GM18505 (cell line): ENCODE measurements around the gene AMH.
A peak's percentile ranks its signal among the peaks of the same experiment; 100 is the strongest.

Experiments
- ATAC-seq: cut with Tn5 transposase; IDR thresholded peaks from one replicate; pipeline ENCODE4 v1.9.1; 2021; ENCODE audit not compliant: unreplicated experiment
- POLR2A ChIP-seq: IDR thresholded peaks from 4 replicates; pipeline ENCODE4 v1.6.1; 2011; ENCODE audit warnings: borderline replicate concordance; ENCODE audit not compliant: insufficient read depth, insufficient read length; ENCODE audit errors: extremely low read depth

The AMH gene

DNA sequence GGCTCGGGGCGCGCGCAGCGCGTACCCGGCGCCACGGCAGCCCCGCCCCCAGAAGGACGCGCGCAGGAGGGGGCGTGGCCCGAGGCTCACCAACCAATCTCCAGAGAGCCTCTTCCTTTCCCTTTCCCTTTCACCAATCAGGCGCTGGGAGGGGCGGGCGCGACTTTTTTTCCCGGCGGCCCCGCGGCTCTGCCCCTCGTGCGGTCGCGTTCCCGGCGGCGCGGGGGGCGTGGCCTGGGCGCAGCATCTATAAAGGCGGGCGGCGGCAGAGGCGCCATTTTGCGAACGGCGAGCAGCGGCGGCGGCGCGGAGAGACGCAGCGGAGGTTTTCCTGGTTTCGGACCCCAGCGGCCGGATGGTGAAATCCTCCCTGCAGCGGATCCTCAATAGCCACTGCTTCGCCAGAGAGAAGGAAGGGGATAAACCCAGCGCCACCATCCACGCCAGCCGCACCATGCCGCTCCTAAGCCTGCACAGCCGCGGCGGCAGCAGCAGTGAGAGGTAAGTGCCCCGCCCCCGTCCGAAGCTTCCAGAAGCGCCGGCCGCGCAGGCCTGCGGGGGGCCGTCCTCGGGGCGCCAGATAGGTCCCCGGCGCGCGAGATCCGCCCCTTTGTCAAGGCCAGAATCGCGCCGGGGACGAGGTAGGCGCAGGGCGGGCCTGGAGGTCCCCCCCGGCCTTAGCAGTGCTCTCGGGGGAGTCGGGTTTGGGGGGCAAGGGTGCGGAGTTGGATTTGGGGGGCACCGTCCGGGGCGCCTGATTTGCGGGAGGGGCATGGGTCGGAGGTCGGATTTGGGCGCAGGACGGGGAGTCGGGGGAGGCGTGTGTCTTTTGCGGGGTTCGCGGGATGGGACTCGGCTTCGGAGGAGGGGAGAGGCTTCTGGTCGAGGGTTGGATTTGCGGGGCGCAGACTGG, 20.4 kb downstream of the AMH start:
- peak; percentile 100 for TF ChIP-seq POLR2A
- ATAC-seq, result peak; percentile 56

DNA sequence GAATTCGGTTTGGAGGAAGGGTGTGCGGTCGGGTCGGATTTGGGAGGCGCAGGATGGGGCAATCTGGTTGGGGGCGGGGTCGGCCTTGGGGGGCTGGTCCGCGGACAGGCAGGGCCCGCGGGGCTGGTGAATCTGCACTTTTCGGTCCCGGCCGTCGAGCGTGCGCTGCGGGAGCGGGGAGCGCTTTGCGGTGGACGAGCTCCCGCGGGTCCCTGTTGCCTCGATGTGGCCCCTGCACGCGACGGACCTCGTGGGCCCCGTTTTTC, 21.0 kb downstream of the AMH start:
- peak; percentile 36 for TF ChIP-seq POLR2A
- no peak for ATAC-seq

DNA sequence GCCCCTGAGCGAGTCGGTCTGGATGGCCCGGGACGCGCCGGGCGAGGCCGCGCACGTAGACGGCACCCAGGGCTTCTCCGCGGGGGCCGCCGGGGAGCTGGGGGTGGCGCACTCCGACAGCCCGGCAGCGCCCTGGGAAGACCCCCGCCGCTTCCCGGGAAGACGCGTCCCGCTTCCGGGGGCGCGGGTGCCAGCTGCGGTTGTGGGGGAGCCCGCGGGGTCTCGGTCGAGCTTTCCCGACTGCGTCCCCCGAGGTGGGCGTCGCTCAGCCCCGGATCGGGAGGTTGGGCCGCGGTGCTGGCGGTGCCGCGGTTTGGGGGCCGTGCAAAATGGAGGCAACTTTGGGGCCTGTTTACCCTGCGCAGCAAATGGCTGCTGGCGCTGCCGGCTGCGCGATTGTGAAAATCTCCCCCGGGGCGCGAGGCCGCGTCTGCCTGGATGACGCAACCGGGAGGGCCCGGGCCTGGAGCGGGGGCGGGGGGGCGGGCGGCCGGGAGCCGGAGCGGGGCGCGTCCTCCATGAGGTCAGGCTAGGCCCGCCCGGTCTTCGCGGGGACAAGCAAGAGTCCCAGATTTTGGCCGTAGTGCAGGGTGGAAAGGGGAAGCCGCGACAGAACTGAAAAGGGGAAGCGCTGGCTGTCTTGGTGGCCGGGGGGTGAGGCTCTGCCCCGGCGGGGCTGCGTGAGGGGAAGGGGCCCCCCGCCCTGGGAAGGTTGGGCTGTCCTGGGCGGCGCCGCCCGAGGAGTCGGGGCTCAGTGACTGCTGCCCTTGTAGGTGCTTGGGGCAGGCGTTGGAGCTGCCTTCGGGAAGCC, 21.5 kb downstream of the AMH start:
- TF ChIP-seq POLR2A, result peak; percentile 65
- ATAC-seq, result no peak

DNA sequence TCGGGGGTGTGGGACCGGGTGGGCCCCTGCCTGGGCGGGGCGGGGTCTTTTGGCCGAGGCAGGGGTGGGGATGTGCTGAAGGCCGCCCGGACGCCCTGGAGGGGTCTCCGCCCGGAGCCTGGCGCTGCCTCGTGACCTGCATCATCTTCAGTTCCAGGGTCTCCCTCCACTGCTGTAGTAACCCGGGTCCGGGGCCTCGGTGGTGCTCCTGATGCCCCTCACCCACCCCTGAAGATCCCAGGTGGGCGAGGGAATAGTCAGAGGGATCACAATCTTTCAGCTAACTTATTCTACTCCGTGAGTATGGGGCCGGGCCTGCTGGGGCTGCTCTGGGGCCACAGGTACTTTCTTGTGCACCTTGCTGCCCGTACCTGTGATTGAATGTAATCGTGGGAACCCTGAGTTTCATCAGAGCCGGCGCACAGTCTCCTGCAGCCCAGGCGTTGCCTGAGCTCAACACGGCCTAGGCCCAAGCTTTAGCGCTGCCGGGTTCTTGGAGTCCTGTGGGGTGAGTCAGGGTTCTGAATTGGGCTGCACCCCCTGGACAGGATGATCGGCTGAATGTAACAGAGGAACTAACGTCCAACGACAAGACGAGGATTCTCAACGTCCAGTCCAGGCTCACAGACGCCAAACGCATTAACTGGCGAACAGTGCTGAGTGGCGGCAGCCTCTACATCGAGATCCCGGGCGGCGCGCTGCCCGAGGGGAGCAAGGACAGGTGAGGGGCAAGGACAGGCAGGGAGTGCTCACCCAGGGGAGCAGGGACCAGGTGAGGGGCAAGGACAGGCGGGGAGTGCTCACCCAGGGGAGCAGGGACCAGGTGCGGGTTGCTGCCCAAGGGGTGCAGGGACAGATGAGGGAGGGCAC, 22.3 kb downstream of the AMH start:
- TF ChIP-seq POLR2A, result no peak
- ATAC-seq, result no peak

DNA sequence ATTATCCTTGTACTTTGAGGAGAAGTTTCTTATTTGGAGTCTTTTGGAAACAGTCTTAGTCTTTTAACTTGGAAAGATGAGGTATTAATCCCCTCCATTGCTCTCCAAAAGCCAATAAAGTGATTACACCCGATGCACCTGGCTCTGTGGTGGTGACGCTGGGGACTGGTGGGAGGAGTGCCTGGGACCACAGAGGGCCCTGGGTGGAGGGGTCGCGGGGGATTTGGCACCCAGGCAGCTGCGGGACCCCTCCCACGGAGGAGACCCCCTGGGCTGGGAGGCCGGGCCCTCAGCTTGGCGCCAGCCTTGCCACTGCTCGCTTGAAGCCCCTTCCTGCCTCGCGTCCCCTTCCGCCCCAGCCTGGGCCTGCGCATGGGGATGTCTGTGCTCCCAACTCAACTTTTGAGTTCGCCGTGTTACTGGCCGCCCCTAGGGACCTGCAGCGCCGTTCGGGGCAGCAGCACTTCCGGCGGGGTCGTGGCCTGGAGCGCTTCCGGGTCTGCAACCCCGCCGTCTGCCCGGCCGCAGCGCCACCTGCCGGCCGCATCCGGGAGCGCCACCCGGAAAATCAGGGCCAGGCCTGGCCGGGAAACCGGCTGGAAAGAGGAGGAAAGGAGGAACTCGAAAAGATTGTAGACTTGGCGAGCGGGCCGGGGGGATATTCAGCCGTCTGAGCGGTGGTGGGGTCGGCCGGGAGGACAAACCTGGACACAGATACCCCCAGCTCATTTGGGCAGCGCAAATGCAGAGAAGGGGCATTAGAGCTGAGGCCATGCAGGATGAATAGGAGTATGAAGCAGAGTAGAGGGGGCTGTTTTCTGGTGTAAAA, 24.4 kb downstream of the AMH start:
- no peak for ATAC-seq
- peak; percentile 34 for TF ChIP-seq POLR2A

DNA sequence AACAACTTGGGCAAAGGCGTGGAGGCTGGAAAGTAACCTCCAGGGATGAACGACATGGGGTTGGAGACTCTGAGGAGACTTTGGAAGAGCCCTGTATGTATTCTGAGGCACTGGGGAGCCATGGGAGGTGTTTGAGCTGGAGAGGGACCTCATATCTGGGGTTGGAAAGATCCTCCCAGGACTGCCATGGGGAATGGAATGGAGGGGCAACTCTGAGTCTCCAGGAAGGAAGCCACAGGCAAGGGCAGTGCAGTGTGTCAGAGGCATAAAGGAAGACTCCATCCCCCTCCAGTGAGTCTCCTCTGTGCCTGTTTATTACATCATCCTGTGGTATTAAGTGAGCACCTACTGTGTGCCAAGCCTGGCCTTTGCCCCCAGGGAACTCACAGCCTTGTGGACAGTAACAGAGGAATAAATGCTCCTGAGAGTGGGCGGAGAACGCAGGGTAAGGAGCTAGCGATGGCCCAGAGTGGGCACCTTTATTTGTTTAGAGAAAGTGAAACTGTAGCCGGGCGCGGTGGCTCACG, 25.1 kb downstream of the AMH start:
- no peak for ATAC-seq
- TF ChIP-seq POLR2A, result no peak

DNA sequence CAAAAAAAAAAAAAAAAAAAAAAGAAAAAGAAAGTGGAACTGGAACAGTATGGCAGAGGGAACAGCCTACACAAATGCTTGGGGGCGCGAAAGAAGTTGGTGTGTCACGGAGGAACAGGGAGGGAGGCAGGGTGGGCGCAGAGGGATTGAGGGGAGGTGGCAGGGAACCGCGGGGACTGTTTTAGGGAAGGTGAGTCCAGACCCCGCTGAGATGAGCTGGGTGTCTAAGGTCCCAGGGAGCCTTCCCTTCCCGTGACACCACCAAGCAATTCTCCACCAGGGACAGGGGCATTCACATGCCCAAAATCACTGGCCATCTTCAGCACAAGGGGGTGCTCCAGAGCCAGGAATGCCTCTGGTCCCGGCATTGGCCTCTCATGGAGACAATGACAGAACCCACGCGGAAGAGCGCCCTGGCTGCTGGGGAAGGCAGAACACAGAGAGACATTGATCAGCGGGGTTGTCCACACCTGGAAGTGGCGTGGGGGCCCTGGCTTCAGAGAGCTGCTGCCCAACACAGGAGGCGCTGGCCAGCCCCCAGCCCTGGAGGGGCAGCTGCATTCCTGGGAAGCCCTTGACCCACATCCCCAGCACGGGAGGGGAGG, 25.9 kb downstream of the AMH start:
- TF ChIP-seq POLR2A, result no peak
- ATAC-seq, result no peak

DNA sequence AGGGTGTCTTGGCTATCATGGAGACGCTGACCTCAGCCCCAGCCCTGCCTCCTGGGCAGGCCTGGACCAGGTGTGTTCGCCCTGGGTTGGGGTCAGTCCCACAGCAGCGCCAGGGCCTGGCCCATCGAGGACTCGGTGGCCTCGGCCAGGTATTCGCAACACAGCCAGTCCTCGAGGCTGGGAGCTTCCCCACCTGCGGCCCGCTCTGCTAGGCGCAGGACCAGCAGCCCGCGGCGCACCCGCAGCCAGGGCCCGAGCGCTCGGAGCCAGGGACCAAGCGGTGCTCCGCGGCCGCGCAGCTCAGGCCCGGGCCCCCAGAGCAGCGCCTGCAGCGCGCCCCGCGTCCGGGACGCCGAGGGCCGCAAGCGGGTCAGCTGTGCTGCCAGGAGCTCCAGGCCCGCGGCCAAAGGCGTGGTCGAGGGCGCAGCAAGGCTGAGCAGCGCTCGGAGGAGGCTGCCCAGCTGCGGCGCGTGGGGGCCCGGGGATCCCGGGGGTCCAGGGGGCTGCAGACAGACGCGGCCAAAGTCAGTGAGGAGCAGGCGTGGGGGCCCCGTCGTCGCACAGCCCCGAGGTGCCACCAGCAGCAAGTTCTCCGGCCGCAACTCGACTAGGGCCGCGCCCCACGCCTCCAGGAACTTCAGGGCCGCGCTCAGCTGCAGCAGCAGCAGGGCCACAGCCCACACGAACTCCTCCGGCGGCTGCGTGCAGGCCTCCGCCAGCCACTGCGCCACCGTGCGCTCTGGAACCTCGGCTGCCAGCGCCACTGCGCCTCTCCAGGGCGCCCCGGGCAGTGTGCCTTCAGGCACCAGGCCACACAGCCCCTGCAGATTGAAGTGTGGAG, 26.7 kb downstream of the AMH start:
- ATAC-seq, result no peak
- no peak for TF ChIP-seq POLR2A

DNA sequence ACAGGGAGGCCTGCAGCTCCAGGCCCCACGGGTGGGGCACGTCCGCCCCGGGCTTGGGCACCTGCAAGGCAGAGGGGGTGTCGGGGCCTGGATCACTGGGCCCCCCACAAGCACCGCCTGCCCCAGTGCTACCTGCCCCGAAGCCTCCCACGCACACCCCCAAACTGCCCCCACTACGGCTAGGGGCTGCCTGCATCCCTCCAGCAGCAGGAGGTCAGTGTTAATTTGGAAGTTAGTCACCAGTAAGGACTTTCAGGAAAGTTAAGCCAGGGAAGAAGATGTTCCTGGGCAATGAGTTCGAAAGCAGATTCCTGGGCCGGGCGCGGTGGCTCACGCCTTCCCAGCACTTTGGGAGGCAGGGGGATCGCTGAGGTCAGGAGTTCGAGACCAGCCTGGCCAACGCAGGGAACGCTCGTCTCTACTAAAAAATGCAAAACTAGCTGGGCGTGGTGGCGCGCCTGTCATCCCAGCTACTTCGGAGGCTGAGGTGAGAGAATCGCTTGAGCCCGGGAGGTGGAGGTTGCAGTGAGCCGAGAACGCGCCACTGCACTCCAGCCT, 27.4 kb downstream of the AMH start:
- no peak for TF ChIP-seq POLR2A
- no peak for ATAC-seq

DNA sequence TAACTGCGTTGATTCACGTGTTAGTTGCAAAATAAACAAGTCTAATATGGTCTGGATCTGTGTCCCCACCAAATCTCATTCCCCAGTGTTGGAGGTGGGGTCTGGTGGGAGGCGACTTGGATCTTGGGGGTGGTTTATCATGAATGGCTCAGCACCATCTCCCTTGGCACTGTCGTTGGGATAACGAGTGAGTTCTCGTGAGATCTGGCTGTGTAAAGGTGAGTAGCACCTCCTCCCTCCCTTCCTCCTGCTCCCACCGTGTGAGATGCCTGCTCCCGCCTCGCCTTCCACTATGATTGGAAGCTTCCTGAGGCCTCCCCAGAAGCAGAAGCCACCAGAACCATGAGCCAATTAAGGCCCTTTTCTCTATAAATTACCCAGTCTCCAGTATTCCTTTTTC, 28.0 kb downstream of the AMH start:
- no peak for ATAC-seq
- TF ChIP-seq POLR2A, result no peak

DNA sequence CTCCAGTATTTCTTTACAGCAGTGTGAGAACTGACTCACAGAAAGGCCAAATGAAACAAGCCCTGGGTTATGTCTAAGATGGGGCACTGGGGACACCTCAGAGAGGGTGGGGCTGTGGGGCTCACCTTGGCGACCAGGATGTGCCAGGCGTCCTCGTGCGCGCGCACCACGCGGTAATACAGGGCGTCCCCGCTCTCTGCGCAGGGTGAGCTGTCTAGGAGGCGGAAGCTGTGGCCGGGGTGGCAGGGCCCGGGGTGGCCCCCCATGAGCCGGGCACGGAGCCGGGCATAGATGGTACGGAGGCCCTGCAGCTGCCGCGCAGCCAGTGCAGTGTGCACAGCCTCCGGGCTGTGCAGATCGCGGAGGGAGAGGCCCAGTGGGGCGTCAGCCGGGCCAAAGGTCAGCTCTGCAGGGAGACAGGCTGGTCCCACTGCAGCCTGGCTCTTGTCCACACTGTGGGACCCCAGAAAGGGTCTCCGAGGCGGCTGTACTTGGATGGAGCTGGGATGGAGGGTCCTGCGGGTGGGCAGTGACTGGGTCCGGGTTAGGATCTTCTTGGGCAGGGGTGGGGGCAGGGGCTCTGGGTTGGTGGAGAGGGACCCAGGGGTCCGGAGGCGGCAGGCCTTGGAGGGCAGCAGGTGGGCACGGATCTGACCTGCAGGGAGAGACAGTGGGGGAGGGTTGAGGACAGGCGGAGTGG, 29.5 kb downstream of the AMH start:
- ATAC-seq, result no peak
- no peak for TF ChIP-seq POLR2A
